Measurements from ENCODE around the gene BMPR1A. TPM values are rescaled to one million over a fixed set of nuclear protein-coding genes. Genes with fewer than 3 reads are reported as not detected.

BMPR1A gene
- total RNA-seq, 1 experiment from 2014 or later: 63.2 TPM

- H3K4me1 Mint-ChIP-seq (ENCODE audit: low read depth, unreplicated experiment): peaks cover 25% of the 10 kb centered on the region
- intact Hi-C loops (cut with micrococcal nuclease; ENCODE audit: unreplicated experiment): no loop called here
- no peak for DNase-seq
These were observed 211.1 kb downstream of the BMPR1A start for GRCh38 chr10:86967481-86967941.

GRCh38 chr10:86968271-86968993, 212.0 kb downstream of the BMPR1A start, which contains the start of gene ADIRF:
Gene ADIRF, plus strand, starts transcription at chr10:86968482. Its CDS starts 63 bp downstream, at chr10:86968545.
- no peak within 1 kb of the TSS for H3K4me3 ChIP-seq (ENCODE audit: low read depth, low read length)
- Mint-ChIP-seq H3K27me3 (ENCODE audit: insufficient read depth, unreplicated experiment) (no peaks in the 10 kb centered on the region), H3K4me3 (ENCODE audit: unreplicated experiment) (peak within 1 kb of the TSS; percentile 96), H3K36me3 (ENCODE audit: insufficient read depth, unreplicated experiment) (peaks cover 33% of the 10 kb centered on the region), H3K4me1 (ENCODE audit: low read depth, unreplicated experiment) (peaks cover 34% of the 10 kb centered on the region), H3K9me3 (ENCODE audit: unreplicated experiment) (no peaks in the 10 kb centered on the region), H3K27ac (ENCODE audit: unreplicated experiment) (peak within 1 kb of the TSS; percentile 55)
- H3K4me1 ChIP-seq: peaks cover 38% of the 10 kb centered on the region
- no TSS peak for BruUV-seq (replicated peaks)
- no peaks in the 10 kb centered on the region for H3K36me3 ChIP-seq (ENCODE audit: control insufficient read depth, insufficient read depth, low read length)
- ChIA-PET POLR2A (no interaction called here), CTCF (no interaction called here)
- no peaks in the 10 kb centered on the region for H3K9me3 ChIP-seq
- intact Hi-C loops (cut with micrococcal nuclease; ENCODE audit: unreplicated experiment): no loop called here
- peak in 1 of 2 experiments; percentile 31 for DNase-seq
- H3K27me3 ChIP-seq (replicated peaks; ENCODE audit: control insufficient read depth, insufficient read depth, low read length): no peaks in the 10 kb centered on the region
- no peak for TF ChIP-seq CTCF (IDR thresholded peaks at IDR 0.05; ENCODE audit: insufficient read depth in 1 of 2, low read depth in 1 of 2, low read length in 1 of 2, severe bottlenecking in 1 of 2, unreplicated experiment in 1 of 2)

More at GRCh38 chr10:86967481-86967941, 211.1 kb downstream of the BMPR1A start:
- Mint-ChIP-seq H3K36me3 (ENCODE audit: insufficient read depth, unreplicated experiment) (peaks cover 32% of the 10 kb centered on the region), H3K27me3 (ENCODE audit: insufficient read depth, unreplicated experiment) (no peaks in the 10 kb centered on the region), H3K4me3 (ENCODE audit: unreplicated experiment) (no peak overlapping the region), H3K9me3 (ENCODE audit: unreplicated experiment) (no peaks in the 10 kb centered on the region), H3K27ac (ENCODE audit: unreplicated experiment) (peak overlapping the region; percentile 55)
- ChIA-PET CTCF (no interaction called here), POLR2A (no interaction called here)
- H3K27me3 ChIP-seq (replicated peaks; ENCODE audit: control insufficient read depth, insufficient read depth, low read length): no peaks in the 10 kb centered on the region
- H3K9me3 ChIP-seq: no peaks in the 10 kb centered on the region
- no peak for TF ChIP-seq CTCF (IDR thresholded peaks at IDR 0.05; ENCODE audit: insufficient read depth in 1 of 2, low read depth in 1 of 2, low read length in 1 of 2, severe bottlenecking in 1 of 2, unreplicated experiment in 1 of 2)
- no TSS peak for BruUV-seq (replicated peaks)
- no peak overlapping the region for H3K4me3 ChIP-seq (ENCODE audit: low read depth, low read length)
- H3K36me3 ChIP-seq (ENCODE audit: control insufficient read depth, insufficient read depth, low read length): no peaks in the 10 kb centered on the region
- H3K4me1 ChIP-seq: peaks cover 28% of the 10 kb centered on the region

- peaks cover 35% of the 10 kb centered on the region for H3K4me1 Mint-ChIP-seq (ENCODE audit: low read depth, unreplicated experiment)
- no peak for DNase-seq
- Histone ChIP-seq H3K9me3 (no peaks in the 10 kb centered on the region), H3K27me3 (replicated peaks; ENCODE audit: control insufficient read depth, insufficient read depth, low read length) (no peaks in the 10 kb centered on the region), H3K4me1 (peaks cover 43% of the 10 kb centered on the region), H3K4me3 (ENCODE audit: low read depth, low read length) (no peak overlapping the region), H3K36me3 (ENCODE audit: control insufficient read depth, insufficient read depth, low read length) (no peaks in the 10 kb centered on the region)
- peaks cover 33% of the 10 kb centered on the region for H3K36me3 Mint-ChIP-seq (ENCODE audit: insufficient read depth, unreplicated experiment)
- no peak overlapping the region for H3K27ac Mint-ChIP-seq (ENCODE audit: unreplicated experiment)
- intact Hi-C loops (cut with micrococcal nuclease; ENCODE audit: unreplicated experiment): no loop called here
- no peaks in the 10 kb centered on the region for H3K9me3 Mint-ChIP-seq (ENCODE audit: unreplicated experiment)
- no peak for TF ChIP-seq CTCF (IDR thresholded peaks at IDR 0.05; ENCODE audit: insufficient read depth in 1 of 2, low read depth in 1 of 2, low read length in 1 of 2, severe bottlenecking in 1 of 2, unreplicated experiment in 1 of 2)
- no TSS peak for BruUV-seq (replicated peaks)
- H3K4me3 Mint-ChIP-seq (ENCODE audit: unreplicated experiment): peak overlapping the region; percentile 96
- no peaks in the 10 kb centered on the region for H3K27me3 Mint-ChIP-seq (ENCODE audit: insufficient read depth, unreplicated experiment)
- POLR2A ChIA-PET: no interaction called here
- CTCF ChIA-PET: interaction anchor here (1.4 kb wide), 1 partner anchor 9 kb away, joined by 3 read pairs; no protein-coding TSS in a partner anchor
These were observed 212.6 kb downstream of the BMPR1A start for GRCh38 chr10:86968994-86969355.

Measured in Caco-2 (cell line).